Heart left ventricle (tissue), 16 donors: ENCODE measurements around the gene ADAP2. TPM values are rescaled to one million over a fixed set of nuclear protein-coding genes. Genes with fewer than 3 reads are reported as not detected.

Experiments used
- ATAC-seq, 4 donors: fragments of 200-7000 bp; cut with Tn5 transposase; one replicate each; pipeline ENCODE4 v1.9.1; 2020 to 2022; ENCODE audit warnings: moderate library complexity in 4 of 4, mild to moderate bottlenecking in 3 of 4, moderate number of reproducible peaks in 1 of 4
- DNase-seq, 5 donors: peaks; one replicate each; pipeline ENCODE4 v3.0.0-alpha.2; 2020
- H3K27ac ChIP-seq, 12 donors: fragments of 200-600 bp; sonication (generic) in 4 of 12; one replicate each; pipeline versions ENCODE4 v1.5.0 to v1.8.0; 2016 to 2022; ENCODE audit warnings: mild to moderate bottlenecking in 2 of 12
- H3K27me3 ChIP-seq, 9 donors: fragments of 200-600 bp; sonication (generic) in 2 of 9; one replicate each; pipeline versions ENCODE4 v1.5.1 to v1.8.0; 2016 to 2022; ENCODE audit warnings: mild to moderate bottlenecking in 3 of 9
- H3K36me3 ChIP-seq, 9 donors: fragments of 200-600 bp; sonication (generic) in 2 of 9; one replicate each; pipeline versions ENCODE4 v1.5.0 to v1.8.0; 2018 to 2022; ENCODE audit warnings: mild to moderate bottlenecking in 2 of 9
- H3K4me1 ChIP-seq, 12 donors: fragments of 200-600 bp; sonication (generic) in 4 of 12; one replicate each; pipeline versions ENCODE4 v1.5.0 to v1.8.0; 2016 to 2022; ENCODE audit warnings: mild to moderate bottlenecking in 3 of 12
- H3K4me3 ChIP-seq, 12 donors: fragments of 200-600 bp; sonication (generic) in 4 of 12; one replicate each; pipeline versions ENCODE4 v1.5.0 to v1.8.0; 2017 to 2022; ENCODE audit warnings: mild to moderate bottlenecking in 9 of 12, moderate library complexity in 4 of 12
- H3K9me3 ChIP-seq, 12 donors: fragments of 200-600 bp; sonication (generic) in 4 of 12; one replicate each; pipeline versions ENCODE4 v1.5.0 to v1.8.0; 2016 to 2022; ENCODE audit warnings: mild to moderate bottlenecking in 1 of 12
- POLR2A ChIP-seq, 2 donors: fragments of 450-650 bp; IDR thresholded peaks; one replicate each; pipeline ENCODE4 v1.6.1; 2017; ENCODE audit warnings: antibody characterized with exemption in 2 of 2, mild to moderate bottlenecking in 2 of 2, moderate library complexity in 2 of 2
- WGBS, 4 donors: extraction: QIAGEN DNeasy Blood & Tissue Kit in 2 of 4; methylation state at CpG; one replicate each; pipeline versions ENCODE4 v1.1.5 to v1.1.7; 2013 to 2018; 5-methylcytosine and 5-hydroxymethylcytosine counted together
- intact Hi-C, 10 donors: fragments of 100-400 bp; cut with DNase I; formaldehyde crosslinking; loops; one replicate each; pipeline versions ENCODE4 v1.11.1 to v1.14.2; 2022
- polyA plus RNA-seq, 2 donors: library from polyadenylated mRNA; stranded (reverse); fragments of 200-250 nt; gene quantifications; one replicate each; pipeline ENCODE4 v1.2.3, GENCODE V29; 2013
- total RNA-seq, 9 donors: library from RNA; depleted of rRNA in 2 of 9; stranded (reverse); fragments of >200 nt in 2 of 9; fragmentation: NEBNext Ultra II Directional in 3 of 9; extraction: Animal tissue kit (Norgen Biotek cat#: 25700) in 3 of 9; gene quantifications; one replicate each; pipeline versions ENCODE4 v1.1.0 to v1.2.4, GENCODE V29; 2016 to 2023
- TF ChIP-seq, protein P1 (sequence below), 12 donors: fragments of 200-600 bp; sonication (generic) in 4 of 12; IDR thresholded peaks; one replicate each; pipeline versions ENCODE4 v1.5.0 to v1.8.0; 2018 to 2022; ENCODE audit warnings: antibody characterized with exemption in 12 of 12, mild to moderate bottlenecking in 5 of 12
- donor health status: ischemic (EF 13 %, LVEDD 7.1; RV severe dilation, severe dysfunction).
- donor health status: healthy with polysubstance abuse.
- donor health status: DM: no; HTN: yes; CAD: no.
- donor health status: DM: no; HTN: no; CAD: no.
- donor health status: ischemic (EF 25% LVEDD 6.9; RV normal size, moderate dysfunction).
- donor health status: ischemic (EF 25% LVEDD 5.7; RV mildly dilated, moderate dysfunction).
- donor health status: healthy.
- donor health status: DM: yes; HTN: yes; CAD: no.
- donor health status: ischemic (EF 35%, LVEDD 5.7; RV mildly dilated, moderate dysfunction).
- donor health status: nonischemic (EF 11% LVEDD 7.7; RV severe dilation, severe dysfunction).
- donor health status: DM: yes; HTN: yes; CAD: no.
- donor health status: PGD.
- donor health status: ischemic (EF 29% LVEDD 5.4; RV normal size, mild dysfunction).
- donor health status: nonischemic (EF 23%, LVEDD 6.1; RV moderate dilation, normal function).

Gene ADAP2
- total and polyA plus RNA-seq, 11 donors: 3.1 to 43.5 (median 6.4) TPM

DNA sequence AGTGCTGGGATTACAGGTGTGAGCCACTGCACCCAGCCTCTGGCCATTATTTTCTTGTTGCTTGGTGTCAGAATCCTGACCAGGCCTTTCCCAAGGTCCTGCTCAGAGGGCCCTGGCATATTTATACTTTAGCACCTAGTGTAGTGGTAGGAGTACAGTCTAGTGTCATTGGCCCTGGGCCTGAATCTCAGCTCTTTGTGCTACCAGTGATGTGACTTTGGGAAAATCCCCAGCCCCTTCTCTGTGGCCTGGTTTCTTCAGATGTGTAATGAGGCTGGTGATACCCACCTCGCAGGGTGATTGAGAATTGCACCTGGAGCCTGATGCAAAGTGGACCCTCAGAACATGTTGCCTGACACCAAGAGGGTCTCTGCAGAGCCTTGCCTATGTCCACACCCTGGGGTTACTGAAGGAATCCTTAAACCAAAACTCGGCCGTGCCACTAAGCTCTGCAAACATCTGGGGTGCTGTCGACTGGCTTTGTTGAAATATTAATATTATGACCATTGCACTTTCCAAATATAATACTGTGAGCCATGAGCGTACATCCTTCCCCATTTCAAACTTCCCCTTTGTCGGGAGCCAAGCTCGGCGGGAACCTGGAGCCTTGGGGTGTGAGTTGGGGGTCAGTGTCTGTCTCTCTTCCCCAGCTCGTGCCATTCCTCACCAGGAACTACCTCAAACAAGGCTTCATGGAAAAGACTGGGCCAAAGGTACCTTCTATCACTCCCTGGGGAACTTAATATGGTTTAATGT is 31.1 kb downstream of the ADAP2 start:
- peaks cover 0 to 17% (median 0%) of the 10 kb centered on the region in 9 donors for H3K36me3 ChIP-seq
- H3K9me3 ChIP-seq: no peaks in the 10 kb centered on the region
- ATAC-seq (peak in 3 of 4 donors; percentile 19 to 45 (median 35)), DNase-seq (peak in 3 of 5 donors; percentile 30 to 65 (median 41))
- H3K4me3 ChIP-seq: no peak overlapping the region
- H3K27me3 ChIP-seq: no peaks in the 10 kb centered on the region
- TF ChIP-seq, protein P1, sequence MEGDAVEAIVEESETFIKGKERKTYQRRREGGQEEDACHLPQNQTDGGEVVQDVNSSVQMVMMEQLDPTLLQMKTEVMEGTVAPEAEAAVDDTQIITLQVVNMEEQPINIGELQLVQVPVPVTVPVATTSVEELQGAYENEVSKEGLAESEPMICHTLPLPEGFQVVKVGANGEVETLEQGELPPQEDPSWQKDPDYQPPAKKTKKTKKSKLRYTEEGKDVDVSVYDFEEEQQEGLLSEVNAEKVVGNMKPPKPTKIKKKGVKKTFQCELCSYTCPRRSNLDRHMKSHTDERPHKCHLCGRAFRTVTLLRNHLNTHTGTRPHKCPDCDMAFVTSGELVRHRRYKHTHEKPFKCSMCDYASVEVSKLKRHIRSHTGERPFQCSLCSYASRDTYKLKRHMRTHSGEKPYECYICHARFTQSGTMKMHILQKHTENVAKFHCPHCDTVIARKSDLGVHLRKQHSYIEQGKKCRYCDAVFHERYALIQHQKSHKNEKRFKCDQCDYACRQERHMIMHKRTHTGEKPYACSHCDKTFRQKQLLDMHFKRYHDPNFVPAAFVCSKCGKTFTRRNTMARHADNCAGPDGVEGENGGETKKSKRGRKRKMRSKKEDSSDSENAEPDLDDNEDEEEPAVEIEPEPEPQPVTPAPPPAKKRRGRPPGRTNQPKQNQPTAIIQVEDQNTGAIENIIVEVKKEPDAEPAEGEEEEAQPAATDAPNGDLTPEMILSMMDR (IDR thresholded peaks at IDR 0.05): no peak
- no peak for TF ChIP-seq POLR2A (IDR thresholded peaks at IDR 0.05)
- intact Hi-C loops: no loop called here
- H3K4me1 ChIP-seq: peaks cover 0 to 75% (median 12%) of the 10 kb centered on the region in 12 donors
- WGBS, 4 donors: 83 to 90% (median 88%) methylated on average over 8 to 9 of the region's 9 CpGs
- H3K27ac ChIP-seq: peak overlapping the region in 9 of 12 donors; percentile 19 to 94 (median 46)

DNA sequence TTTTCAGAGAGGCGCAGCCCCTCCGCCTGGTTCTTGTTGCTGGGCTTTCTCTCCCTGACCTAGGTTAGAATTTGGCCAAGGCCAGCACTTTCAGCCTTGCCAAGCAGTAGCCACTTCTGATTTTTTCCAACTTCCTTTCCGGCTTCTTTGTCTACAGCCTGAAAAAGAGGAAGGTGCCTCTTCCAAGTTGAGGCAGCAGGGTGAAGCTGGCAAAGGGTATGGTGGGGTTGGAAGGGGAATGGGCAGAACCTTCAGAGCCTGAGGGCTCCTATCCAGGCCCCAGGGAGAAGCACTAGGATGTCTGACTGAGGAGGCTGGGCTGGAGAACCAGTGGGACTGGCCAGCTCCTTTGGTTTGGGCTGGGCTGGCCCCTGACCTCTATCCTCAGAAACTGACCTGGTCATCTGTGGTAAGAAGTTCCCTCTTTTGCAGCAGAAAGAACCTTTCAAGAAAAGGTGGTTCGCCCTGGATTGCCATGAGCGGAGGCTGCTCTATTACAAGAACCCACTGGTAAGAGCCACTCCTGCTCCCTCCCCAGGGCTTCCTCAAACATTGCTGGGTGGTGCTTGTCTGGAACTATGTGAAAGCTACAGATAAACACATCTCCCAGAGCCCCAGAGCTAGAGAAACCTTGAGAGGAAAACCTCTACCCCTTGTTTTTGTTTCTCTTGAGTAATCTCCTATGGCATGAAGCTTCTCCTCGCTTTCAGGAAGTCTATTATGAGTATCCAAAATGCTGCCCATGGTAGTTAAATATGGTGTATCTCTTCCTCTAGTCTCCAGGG is 32.5 kb downstream of the ADAP2 start:
- ATAC-seq (peak in 3 of 4 donors; percentile 28 to 33 (median 31)), DNase-seq (peak in 2 of 5 donors; percentile 26 to 43)
- intact Hi-C loops: no loop called here
- peaks cover 0 to 12% (median 0%) of the 10 kb centered on the region in 9 donors for H3K36me3 ChIP-seq
- H3K4me3 ChIP-seq: peak overlapping the region in 6 of 12 donors; percentile 15 to 42 (median 26)
- H3K27ac ChIP-seq: peak overlapping the region in 11 of 12 donors; percentile 17 to 94 (median 53)
- H3K27me3 ChIP-seq: no peaks in the 10 kb centered on the region
- 74 to 82% (median 79%) methylated on average over 6 of the region's 6 CpGs for whole genome bisulfite sequencing, 4 donors
- TF ChIP-seq, protein P1 (IDR thresholded peaks at IDR 0.05): no peak
- TF ChIP-seq POLR2A (IDR thresholded peaks at IDR 0.05): no peak
- no peaks in the 10 kb centered on the region for H3K9me3 ChIP-seq
- peaks cover 0 to 89% (median 12%) of the 10 kb centered on the region in 12 donors for H3K4me1 ChIP-seq

GRCh38 chr17:30956764-30957374 is 35.1 kb downstream of the ADAP2 start:
- ATAC-seq: peak; percentile 29 to 56 (median 49)
- TF ChIP-seq, protein P1 (IDR thresholded peaks at IDR 0.05): peak in 1 of 12 donors; percentile 5
- no peak for TF ChIP-seq POLR2A (IDR thresholded peaks at IDR 0.05)
- H3K4me3 ChIP-seq: peak overlapping the region in 3 of 12 donors; percentile 15 to 42 (median 30)
- H3K9me3 ChIP-seq: no peaks in the 10 kb centered on the region
- peaks cover 0 to 11% (median 0%) of the 10 kb centered on the region in 9 donors for H3K36me3 ChIP-seq
- H3K27ac ChIP-seq: peak overlapping the region; percentile 4 to 94 (median 66)
- intact Hi-C loops: no loop called here
- 25 to 35% (median 29%) methylated on average over 8 of the region's 8 CpGs for WGBS, 4 donors
- H3K4me1 ChIP-seq: peaks cover 0 to 88% (median 11%) of the 10 kb centered on the region in 12 donors
- DNase-seq: peak in 3 of 5 donors; percentile 32 to 49 (median 40)
- H3K27me3 ChIP-seq: no peaks in the 10 kb centered on the region
